HPDE6-E6E7 (cell line): ENCODE results near the gene AGRN.
"Not testable (repeated sequence)": the region's sequence is repeated elsewhere in the genome, so short reads cannot be mapped to it uniquely, and the experiment has no call there.

Experiments used
- DNase-seq: peaks from one replicate; pipeline ENCODE4 v3.0.0; 2011; ENCODE audit warnings: missing footprints; ENCODE audit errors: extremely low spot score

The AGRN gene

GRCh38 chr1:1065265-1065939, 45.5 kb downstream of the AGRN start:
- no peak for DNase-seq

- DNase-seq, result not testable (repeated sequence)
Measured at GRCh38 chr1:1065940-1066304, 46.0 kb downstream of the AGRN start.

- no peak for DNase-seq
Measured at GRCh38 chr1:1066403-1067283, 46.7 kb downstream of the AGRN start.

- no peak for DNase-seq
Measured at GRCh38 chr1:1067284-1067859, 47.5 kb downstream of the AGRN start.

GRCh38 chr1:1067860-1068516, 48.1 kb downstream of the AGRN start:
- no peak for DNase-seq

GRCh38 chr1:1068517-1069055, 48.7 kb downstream of the AGRN start:
- no peak for DNase-seq

- DNase-seq, result peak; percentile 58
Measured at GRCh38 chr1:1069056-1069710, 49.3 kb downstream of the AGRN start.

- DNase-seq, result no peak
Measured at GRCh38 chr1:1069711-1070676, 50.1 kb downstream of the AGRN start.

GRCh38 chr1:1071486-1072298, 51.8 kb downstream of the AGRN start:
- no peak for DNase-seq

- no peak for DNase-seq
Measured at GRCh38 chr1:1072299-1072848, 52.5 kb downstream of the AGRN start.

GRCh38 chr1:1072849-1073742, 53.2 kb downstream of the AGRN start:
- no peak for DNase-seq

GRCh38 chr1:1073743-1074587, 54.0 kb downstream of the AGRN start, which contains the start of gene RNF223:
Gene RNF223 (minus strand): TSS chr1:1074306. CDS start chr1:1072566, 1,740 bp downstream.
- no peak for DNase-seq

- no peak for DNase-seq
Measured at GRCh38 chr1:1074631-1075147, 54.8 kb downstream of the AGRN start.

- DNase-seq, result no peak
Measured at GRCh38 chr1:1075148-1075935, 55.4 kb downstream of the AGRN start.

- DNase-seq, result not testable (repeated sequence)
Measured at GRCh38 chr1:1077396-1077795, 57.5 kb downstream of the AGRN start.
